Stimulated activated CD8-positive, alpha-beta memory T cell treated with anti-CD3 and anti-CD28 coated beads, Interleukin-4, amount 100 ng/mL, for 1 hour (primary cell): ENCODE data around the gene SLC35D3.
"Not testable (repeated sequence)": the region's sequence is repeated elsewhere in the genome, so short reads cannot be mapped to it uniquely, and the experiment has no call there.

ENCODE experiments used
- DNase-seq, 2 donors: peaks; one replicate each; pipeline ENCODE4 v3.0.0-alpha.2; 2020; ENCODE audit warnings: low read depth in 2 of 2, low spot score in 1 of 2

SLC35D3 gene

GRCh38 chr6:136963259-136963658, 41.2 kb downstream of the SLC35D3 start:
- no peak for DNase-seq

DNA sequence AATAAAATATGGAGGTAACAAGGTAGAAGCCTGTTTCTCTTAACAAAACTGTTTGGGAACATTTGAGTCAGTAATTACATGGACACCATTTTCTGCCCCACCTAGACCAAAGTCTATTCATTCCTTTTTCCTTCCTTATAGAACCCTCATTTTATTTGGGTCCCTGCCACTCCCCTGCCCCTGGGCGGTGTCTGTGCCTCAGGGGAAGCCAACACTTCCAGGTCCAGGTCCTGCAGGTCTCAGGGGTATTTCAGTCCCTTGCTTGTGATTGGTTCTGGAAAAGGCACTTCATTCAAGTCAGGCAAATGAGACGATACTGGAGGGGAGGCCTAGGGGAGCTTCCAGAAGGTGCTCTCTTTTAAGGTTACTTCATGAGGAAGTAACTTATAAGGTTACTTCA, 42.3 kb downstream of the SLC35D3 start:
- no peak for DNase-seq

GRCh38 chr6:136967876-136968752, 46.0 kb downstream of the SLC35D3 start:
- DNase-seq, result peak in 1 of 2 donors; percentile 26

- no peak for DNase-seq
Observed at GRCh38 chr6:136968837-136969236, 46.7 kb downstream of the SLC35D3 start.

DNA sequence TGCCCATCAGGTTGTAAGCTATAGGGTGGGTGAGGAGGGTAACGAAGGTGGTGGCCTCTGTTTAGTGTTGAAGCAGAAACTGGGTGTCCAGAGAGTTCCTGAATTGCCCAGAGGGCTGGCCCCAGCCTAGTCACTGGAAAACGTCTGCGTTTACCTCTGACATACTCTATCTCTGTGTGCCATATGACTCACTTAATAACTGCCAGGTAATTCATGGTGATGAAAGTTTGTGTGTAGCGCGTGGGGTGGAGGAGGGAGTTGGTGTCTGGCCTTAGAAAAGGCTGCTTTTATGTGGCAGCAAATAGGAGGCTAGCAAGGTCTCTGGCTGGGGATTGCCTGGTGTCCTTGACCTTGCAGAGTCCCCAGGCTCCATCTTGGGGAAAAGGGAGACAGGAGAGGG, 47.3 kb downstream of the SLC35D3 start:
- DNase-seq, result no peak

GRCh38 chr6:136969930-136970329, 47.8 kb downstream of the SLC35D3 start:
- no peak for DNase-seq

GRCh38 chr6:136971609-136972008, 49.5 kb downstream of the SLC35D3 start:
- no peak for DNase-seq

GRCh38 chr6:136973781-136974180, 51.7 kb downstream of the SLC35D3 start:
- DNase-seq, result not testable (repeated sequence)
